Epithelial cell of proximal tubule (primary cell): Measurements from ENCODE around the gene TRIML1. TPM values are rescaled to one million over a fixed set of nuclear protein-coding genes. Genes with fewer than 3 reads are reported as not detected.
"Not testable (repeated sequence)": the region's sequence is repeated elsewhere in the genome, so short reads cannot be mapped to it uniquely, and the experiment has no call there.

Experiments used
- DNase-seq: peaks from one replicate; pipeline ENCODE4 v3.0.0-alpha.2; 2011; ENCODE audit warnings: low read depth
- H3K4me3 ChIP-seq: 2 replicates; pipeline ENCODE4 v1.5.1; 2011; ENCODE audit warnings: low read depth, mild to moderate bottlenecking, low read length
- CTCF ChIP-seq: conservative IDR thresholded peaks from 2 replicates; pipeline ENCODE4 v1.5.1; 2012; ENCODE audit warnings: low read depth, mild to moderate bottlenecking, low read length
- total RNA-seq: library from RNA; depleted of rRNA; stranded (reverse); fragments of >200 nt; gene quantifications from 2 replicates; pipeline ENCODE4 v1.2.3, GENCODE V29; 2015

The TRIML1 gene
- total RNA-seq, 1 donor from 2014 or later = not detected

- TF ChIP-seq CTCF = no peak
- H3K4me3 ChIP-seq = no peak overlapping the region
Measured at GRCh38 chr4:188147176-188147575, 7.9 kb downstream of the TRIML1 start.

GRCh38 chr4:188147776-188148175 is 8.5 kb downstream of the TRIML1 start:
- no peak for TF ChIP-seq CTCF
- no peak overlapping the region for H3K4me3 ChIP-seq
- DNase-seq = no peak

More at GRCh38 chr4:188147176-188147575, 7.9 kb downstream of the TRIML1 start:
- no peak for DNase-seq

- no peak overlapping the region for H3K4me3 ChIP-seq
- no peak for DNase-seq
- no peak for TF ChIP-seq CTCF
Measured at GRCh38 chr4:188154668-188155405, 15.6 kb downstream of the TRIML1 start.

- DNase-seq = no peak
- H3K4me3 ChIP-seq = no peak overlapping the region
- TF ChIP-seq CTCF = no peak
Measured at GRCh38 chr4:188158336-188158735, 19.1 kb downstream of the TRIML1 start.

- not testable (repeated sequence) for DNase-seq, H3K4me3 ChIP-seq
Measured at GRCh38 chr4:188159513-188160226, 20.4 kb downstream of the TRIML1 start.

GRCh38 chr4:188160406-188160805 is 21.2 kb downstream of the TRIML1 start:
- H3K4me3 ChIP-seq = no peak overlapping the region
- no peak for DNase-seq
- no peak for TF ChIP-seq CTCF

GRCh38 chr4:188161167-188161566 is 21.9 kb downstream of the TRIML1 start:
- TF ChIP-seq CTCF = no peak
- H3K4me3 ChIP-seq = no peak overlapping the region
- DNase-seq = no peak
